Vagina (tissue), 2 donors: ENCODE results near the gene ATP8B3.

Experiments used
- CTCF ChIP-seq, 3 experiments: fragments of 450-650 bp in 2 of 3; fragments of 200-600 bp in 1 of 3; sonication (generic) in 1 of 3; IDR thresholded peaks; one replicate each; pipeline ENCODE4 v1.5.1; 2017 to 2019; ENCODE audit warnings: antibody characterized with exemption in 3 of 3, mild to moderate bottlenecking in 2 of 3, moderate library complexity in 2 of 3
- POLR2A ChIP-seq, 2 donors: fragments of 450-650 bp; IDR thresholded peaks; one replicate each; pipeline ENCODE4 v1.6.1; 2017; ENCODE audit warnings: antibody characterized with exemption in 2 of 2, mild to moderate bottlenecking in 2 of 2, moderate library complexity in 2 of 2

- TF ChIP-seq CTCF (IDR thresholded peaks at IDR 0.05) (no peak), POLR2A (IDR thresholded peaks at IDR 0.05) (no peak)
Observed at GRCh38 chr19:1851654-1852580, 39.8 kb upstream of the ATP8B3 start.
